Thyroid gland (tissue), 4 donors: Measurements from ENCODE around the gene YTHDF1.

ENCODE experiments used
- CTCF ChIP-seq, 6 experiments: fragments of 200-600 bp in 3 of 6; fragments of 450-650 bp in 3 of 6; sonication (generic) in 3 of 6; IDR thresholded peaks; one replicate each; pipeline ENCODE4 v1.5.1; 2016 to 2019; ENCODE audit warnings: antibody characterized with exemption in 6 of 6, mild to moderate bottlenecking in 2 of 6, inconsistent platforms in 1 of 6, moderate library complexity in 1 of 6
- POLR2A ChIP-seq, 2 donors: fragments of 450-650 bp; IDR thresholded peaks; one replicate each; pipeline ENCODE4 v1.6.1; 2017; ENCODE audit warnings: antibody characterized with exemption in 2 of 2, mild to moderate bottlenecking in 2 of 2, moderate library complexity in 1 of 2

- TF ChIP-seq CTCF (IDR thresholded peaks at IDR 0.05) (no peak), POLR2A (IDR thresholded peaks at IDR 0.05) (no peak)
Measured at GRCh38 chr20:63261795-63262528, 46.0 kb upstream of the YTHDF1 start.
